HG03565 (cell line): ENCODE measurements around the gene BST2.
A peak's percentile ranks its signal among the peaks of the same experiment; 100 is the strongest.

Experiments
- ATAC-seq: cut with Tn5 transposase; IDR thresholded peaks from one replicate; pipeline ENCODE4 v1.9.1; 2021; ENCODE audit warnings: mild to moderate bottlenecking, moderate library complexity; ENCODE audit not compliant: unreplicated experiment

The BST2 gene

DNA sequence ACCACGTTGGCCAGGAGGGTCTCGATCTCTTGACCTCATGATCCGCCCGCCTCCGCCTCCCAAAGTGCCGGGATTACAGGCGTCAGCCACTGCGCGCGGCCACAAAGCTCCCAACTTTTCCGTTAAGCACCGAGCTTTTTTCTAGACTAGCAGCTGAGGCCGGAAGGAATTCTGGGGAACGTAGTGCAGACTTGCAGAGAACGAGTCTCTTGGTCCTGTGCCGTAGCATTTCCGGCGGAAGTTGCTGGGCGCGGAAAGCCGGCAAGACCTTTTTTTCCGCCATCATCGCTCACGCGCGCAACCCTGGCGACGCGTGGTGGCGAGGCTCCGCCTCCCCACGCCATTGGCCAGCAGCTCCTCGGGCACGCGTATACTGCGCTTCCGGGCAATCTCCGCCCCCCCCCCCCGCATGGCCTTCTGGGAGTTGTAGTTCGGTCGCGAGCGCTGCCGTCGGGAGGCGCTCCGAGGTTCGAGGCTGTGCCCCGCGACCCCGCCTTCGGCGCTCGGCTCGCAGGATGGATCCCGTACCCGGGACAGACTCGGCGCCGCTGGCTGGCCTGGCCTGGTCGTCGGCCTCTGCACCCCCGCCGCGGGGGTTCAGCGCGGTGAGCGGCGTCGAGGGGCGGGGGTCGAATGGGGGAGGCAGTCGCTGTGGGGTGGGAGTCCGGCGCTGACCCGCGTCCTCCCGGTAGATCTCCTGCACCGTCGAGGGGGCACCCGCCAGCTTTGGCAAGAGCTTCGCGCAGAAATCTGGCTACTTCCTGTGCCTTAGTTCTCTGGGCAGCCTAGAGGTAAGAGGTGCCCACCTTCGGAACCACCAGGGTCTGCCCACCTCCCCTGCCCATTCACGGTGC is 14.4 kb upstream of the BST2 start, which contains the start of gene MVB12A:
Gene MVB12A (plus strand): TSS at position 427 of the 854 bp plus-strand sequence. CDS start 89 bp downstream, at position 516.
- ATAC-seq = peak; percentile 78

DNA sequence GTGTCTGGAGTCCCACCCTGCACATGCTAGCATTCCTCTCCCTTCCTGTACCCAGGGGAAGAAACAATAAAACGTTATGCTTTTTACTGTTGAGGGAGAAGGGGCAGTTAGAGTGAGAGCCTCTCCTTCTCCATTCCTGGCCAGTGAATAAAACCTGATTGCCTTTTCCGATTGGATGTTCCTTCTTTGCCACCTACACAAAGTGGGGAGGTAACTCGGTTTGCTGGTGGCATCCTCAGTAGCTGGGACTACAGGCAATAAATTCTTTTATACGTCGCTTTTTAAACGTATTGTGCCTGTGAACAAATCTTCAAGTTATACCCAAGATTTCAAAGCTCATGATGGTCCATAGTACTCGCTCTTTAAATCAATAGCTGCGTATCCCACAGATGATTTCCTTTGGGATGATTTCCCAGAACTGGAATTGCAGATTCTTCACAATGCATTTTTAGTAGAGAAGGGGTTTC is 13.8 kb upstream of the BST2 start:
- no peak for ATAC-seq

DNA sequence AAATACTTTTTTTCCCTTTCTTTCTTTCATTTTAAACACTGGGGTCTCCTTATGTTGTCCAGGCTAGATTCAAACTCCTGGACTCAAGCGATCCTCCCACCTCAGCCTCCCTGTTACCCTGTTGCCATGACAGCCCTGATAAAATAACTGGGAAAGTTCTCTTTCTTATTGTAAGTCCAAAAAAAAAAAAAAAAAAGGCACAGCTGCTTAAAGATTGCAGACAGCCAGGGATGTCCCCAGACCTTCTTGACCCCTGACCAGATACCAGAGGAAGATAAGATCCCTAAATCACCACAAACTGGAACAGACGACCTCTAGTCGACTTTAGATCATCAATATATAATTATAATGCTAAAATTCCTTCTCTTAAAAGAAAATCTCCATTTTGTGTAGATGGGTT is 13.3 kb upstream of the BST2 start:
- no peak for ATAC-seq

DNA sequence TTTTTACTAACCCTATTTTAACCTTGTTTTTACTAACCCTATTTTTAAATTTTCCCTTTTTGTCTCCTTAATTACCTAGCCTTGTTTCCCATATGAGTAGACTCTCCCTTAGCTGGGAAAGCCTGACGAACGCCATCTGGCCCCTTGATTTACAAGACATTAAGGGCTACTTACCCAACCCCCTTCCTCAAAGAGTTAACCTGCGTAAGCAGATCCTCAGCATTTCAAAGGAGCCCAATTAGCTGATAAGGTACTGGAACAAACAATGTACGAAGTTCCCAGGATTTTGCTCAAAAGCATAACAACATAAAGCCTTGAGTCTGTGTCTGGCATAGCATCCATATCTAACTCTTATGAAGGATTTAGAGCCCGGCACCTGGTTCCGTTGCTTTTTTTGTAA is 9.7 kb upstream of the BST2 start:
- no peak for ATAC-seq

DNA sequence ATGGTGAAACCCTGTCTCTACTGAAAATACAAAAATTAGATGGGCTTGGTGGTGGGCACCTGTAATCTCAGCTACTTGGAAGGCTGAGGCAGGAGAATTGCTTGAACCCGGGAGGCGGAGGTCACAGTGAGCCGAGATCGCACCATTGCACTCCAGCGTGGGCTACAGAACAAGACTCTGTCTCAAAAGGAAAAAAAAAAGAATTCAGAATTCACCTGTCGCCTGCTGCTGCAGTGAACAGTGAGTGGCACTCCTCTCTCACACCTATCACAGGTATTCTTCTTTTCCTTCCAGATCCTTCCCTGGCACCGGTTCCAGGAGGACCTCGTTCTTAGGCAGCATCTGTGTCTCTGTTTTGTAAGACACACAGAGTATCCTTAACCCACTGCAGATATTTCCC is 8.7 kb upstream of the BST2 start:
- no peak for ATAC-seq

DNA sequence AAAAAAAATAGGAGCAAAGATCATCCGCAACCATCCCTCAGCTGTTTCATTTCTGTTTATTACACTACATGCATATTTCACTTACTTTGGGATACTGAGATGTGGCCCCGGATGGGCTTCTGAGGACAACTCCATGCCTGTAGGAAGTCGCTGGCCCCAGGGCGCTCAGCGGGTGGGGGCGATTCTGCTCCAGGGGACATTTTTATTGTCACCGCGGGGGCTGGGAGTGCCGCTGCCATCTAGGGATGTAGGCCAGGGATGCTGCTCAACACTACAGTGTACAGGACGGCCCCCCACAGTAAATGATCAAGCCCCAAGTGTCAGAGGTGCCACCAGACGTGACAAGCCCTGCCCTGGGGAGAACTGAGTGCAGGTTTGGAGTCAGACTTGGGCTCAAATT is 6.4 kb upstream of the BST2 start:
- no peak for ATAC-seq

DNA sequence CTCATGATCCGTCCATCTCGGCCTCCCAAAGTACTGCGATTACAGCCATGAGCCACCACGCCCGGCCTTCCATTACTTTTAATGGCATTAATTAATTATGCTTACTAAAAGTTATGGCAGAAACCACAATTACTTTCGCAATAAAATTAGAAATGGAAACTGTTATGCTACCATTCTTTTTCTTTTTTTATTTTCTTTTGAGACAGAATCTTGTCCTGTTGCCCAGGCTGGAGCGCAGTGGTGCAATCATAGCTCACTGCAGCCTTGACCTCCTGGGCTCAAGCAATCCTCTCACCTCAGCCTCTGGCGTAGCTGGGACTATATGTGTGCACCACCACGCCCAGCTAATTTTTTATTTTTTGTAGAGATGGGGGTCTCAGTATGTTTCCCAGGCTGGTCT is 4.6 kb upstream of the BST2 start:
- no peak for ATAC-seq

DNA sequence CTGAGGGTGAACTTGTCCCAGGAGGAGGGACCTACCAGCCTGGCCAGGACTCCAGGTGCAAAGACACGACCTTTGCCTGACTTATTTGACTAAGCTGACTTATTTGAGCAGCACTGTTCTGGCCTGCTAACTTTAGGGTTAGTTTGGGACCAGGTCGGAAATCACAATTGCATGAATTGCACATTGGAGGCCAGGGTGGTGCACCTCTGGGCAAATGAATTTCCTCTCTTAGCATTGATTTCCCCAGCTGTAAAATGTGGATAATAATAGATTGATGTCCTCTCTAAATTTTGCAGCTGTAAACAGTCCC is 1.4 kb upstream of the BST2 start:
- ATAC-seq = no peak

DNA sequence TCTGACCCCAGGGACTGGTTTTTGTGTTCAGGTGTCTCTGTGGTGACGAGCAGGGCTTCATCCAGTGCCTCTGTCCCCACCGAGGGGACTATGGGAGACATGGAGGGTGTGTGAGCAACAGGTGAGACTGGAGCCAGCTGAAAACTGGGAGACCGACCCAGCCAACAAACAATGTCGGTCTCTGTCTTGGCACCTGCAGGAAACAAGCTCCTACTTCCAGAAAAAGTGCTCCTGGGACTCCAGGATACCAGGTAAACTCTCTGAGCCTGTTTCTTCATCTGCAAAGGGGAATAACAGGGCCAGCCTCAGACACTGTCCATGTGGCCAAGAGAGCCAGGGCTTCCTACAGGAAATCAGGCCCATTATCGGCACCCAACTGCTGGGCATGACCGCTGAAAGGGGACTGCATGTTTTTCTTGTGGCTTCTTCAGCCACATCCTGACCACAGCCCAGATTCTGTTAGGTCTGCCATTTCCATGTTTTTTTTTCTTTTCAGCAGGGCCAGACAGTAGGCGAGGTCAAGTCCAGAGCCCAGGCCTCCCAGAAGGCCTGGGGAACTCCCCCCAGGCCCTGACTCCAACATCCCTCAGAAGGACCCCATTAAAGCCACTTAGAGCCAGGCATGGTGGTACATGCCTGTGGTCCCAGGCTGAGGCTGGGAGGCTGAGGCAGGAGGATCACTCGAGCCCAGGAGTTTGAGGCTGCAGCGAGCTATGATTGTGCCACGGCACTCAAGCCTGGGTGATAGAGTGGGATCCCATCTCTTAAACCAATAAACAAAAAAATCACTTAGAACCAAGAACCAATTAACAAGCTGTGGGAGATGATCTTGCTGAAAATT is 836 bp upstream of the BST2 start:
- ATAC-seq = peak; percentile 12

DNA sequence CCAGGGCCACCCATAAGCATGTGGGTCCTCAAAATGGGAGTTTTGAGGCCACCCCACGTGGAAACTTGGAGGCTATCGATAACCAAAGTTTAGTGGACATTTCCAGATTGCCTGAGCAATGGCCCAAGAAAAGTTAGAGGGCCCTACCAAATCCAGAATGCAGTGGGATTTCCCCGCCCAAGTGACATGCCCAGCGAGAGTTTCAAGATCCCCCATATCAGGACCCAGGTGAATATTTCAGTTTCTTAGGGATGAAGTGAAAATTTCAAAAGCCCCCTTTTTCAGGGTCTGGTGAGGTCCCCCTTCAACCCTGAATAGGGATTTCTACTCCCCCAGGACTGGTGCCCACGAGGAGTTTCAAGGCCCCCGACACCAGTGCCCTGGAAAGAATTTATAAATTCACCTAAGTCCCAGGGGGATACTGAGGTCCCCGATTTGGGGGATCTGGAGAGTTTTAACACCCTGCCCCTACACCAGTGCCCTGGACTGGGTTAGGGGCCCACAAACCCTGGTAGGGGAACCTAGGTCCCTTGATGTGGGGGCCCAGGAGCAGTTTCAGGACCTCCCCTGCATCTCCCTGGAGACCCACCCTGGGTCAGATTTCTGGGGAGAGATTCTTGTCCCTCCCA is 695 bp downstream of the BST2 start:
- no peak for ATAC-seq

DNA sequence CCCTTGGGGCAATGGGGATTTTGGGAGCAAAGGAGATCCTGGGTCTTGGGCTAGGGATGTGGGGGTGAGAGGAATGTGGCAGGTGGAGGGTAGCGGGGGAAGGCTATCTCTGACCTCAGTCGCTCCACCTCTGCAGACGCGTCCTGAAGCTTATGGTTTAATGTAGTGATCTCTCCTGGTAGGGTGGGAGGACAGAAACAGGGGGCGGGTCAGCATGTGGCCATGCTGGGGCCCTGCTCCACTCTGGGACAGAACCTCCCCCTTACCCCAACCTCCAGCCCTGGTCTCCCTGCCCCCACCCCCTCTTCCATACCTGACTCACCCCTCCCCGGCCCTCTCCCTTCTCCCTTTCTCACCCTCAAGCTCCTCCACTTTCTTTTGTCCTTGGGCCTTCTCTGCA is 1.4 kb downstream of the BST2 start:
- no peak for ATAC-seq

DNA sequence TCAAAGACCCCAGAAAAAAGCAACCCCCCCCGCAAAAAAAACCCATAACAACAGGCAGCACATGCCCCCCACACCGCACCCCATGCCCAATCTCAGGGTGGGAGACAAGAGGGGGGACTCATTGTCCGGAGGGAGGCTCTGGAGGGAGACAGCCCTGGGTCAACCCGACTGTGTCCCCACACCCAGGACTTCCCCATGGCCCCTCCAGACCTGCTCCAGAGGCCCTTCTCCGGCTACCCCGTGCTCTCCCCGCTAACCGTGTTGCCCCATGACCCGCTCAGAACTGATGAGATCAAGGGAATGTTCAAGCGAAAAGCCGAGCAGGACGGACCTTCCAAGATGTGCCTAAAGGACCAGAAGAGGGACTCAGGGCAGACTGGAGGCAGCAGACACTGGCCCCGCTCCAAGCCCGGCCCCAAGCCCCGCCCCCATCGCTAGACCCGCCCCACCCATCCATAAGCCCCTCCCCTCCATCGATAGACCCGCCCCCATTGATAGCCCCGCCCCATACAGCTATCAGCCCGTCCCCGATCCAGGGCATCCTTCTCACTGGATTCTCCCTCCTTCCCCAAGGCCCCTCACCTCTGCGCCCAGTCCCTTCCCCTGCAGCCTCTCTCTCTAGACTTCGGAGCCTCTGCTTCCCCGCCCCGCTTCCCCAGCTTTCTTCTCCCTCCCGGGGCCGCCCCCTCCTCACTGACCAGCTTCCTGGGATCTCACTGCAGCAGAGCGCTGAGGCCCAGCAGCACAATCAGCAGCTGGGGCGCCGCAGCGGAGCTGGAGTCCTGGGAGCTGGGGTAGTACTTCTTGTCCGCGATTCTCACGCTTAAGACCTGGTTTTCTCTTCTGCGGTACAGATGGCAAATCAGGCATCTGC is 2.2 kb downstream of the BST2 start:
- no peak for ATAC-seq

DNA sequence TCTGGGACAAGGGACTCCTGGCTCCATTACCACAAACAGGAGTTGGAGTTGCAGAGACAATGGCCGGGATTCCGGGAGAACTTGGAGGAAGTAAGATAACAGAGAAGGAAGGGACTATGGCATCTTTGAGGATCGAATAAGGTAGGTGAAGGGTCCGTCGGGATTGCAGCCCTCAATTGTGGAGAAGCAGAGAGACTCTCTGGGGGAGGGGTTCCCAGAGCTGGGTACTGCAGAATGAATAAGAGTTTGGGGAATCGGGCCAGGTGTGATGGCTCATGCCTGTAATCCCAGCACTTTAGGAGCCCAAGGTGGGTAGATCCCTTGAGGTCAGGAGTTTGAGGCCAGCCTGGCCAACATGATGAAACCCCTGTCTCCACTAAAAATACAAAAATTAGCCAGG is 3.8 kb downstream of the BST2 start:
- no peak for ATAC-seq

DNA sequence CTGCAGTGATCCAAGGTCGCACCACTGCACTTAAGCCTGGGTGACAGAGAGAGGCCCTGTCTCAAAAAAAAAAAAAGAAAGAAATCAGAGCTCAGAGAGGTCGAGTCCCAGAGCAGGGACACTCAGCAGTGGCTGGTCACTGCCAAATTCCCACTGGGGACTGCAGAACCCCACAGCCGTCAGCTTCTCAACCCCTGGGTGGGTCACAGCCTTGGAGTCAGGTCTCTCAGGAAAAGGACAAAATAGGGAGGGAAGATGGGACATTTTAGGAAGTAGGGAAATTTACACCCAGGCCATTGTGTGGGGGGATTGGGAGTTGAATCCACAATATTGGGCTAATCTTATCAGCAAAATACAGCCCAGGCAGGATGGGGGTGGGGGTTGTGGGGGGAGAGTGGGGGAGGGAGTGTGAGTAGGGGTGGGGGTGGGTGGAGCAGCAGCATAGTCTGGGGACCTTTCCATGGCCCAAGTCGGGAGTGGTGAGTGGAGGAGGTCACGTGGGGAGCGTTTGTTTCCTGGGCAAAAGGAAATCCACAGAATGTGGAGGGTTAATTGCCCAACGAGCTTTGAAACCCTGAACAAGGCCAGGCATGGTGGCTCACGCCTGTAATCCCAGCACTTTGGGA is 6.4 kb downstream of the BST2 start:
- no peak for ATAC-seq

DNA sequence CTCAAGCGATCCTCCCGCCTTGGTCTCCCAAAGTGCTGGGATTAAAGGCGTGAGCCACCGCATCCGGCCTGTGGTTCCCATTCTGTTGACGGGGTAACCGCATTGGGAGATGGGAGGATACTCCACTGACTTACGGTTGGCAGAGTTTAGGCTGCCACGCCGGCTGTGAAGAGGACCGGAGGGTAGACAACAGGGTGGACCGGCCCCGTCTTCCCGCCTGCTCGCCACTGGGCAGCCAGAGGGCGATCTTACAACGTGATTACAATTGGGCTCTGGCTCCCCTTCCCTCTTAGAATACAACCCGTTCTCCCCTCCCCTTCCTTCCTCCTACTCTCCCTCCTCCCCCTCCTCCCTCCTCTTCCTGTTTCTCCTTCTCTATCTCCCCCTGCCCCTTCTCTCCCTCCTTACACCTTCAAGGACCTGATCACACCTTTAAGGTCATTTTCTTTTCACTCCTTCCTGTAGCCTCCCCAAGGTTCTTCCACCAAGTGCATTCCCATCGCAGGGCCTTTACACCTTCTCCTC is 10.5 kb downstream of the BST2 start:
- ATAC-seq = no peak

DNA sequence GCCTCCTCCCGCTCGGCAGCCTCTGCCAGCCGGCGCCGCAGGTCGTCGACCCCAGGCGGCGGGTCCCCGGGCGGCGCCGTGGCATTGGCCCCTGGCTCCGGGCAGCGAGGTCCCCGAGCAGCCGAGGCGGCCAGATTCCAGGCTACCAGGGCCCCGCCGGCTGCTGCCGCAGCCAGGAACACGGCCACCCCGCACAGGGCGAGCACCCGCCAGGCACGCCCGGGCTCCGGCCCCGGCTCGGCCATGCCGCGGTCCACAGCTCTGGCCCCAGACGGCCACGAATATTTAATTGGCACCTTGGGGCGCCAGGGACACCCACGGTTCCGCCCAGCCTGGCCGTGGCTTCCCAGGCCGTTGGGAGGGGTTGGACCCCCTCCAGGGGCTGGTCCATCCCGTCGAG is 11.5 kb downstream of the BST2 start, which contains the start of gene CCDC194:
Gene CCDC194 (minus strand): TSS at position 283 of the 400 bp plus-strand sequence. CDS start 38 bp downstream, at position 245.
- ATAC-seq = no peak

DNA sequence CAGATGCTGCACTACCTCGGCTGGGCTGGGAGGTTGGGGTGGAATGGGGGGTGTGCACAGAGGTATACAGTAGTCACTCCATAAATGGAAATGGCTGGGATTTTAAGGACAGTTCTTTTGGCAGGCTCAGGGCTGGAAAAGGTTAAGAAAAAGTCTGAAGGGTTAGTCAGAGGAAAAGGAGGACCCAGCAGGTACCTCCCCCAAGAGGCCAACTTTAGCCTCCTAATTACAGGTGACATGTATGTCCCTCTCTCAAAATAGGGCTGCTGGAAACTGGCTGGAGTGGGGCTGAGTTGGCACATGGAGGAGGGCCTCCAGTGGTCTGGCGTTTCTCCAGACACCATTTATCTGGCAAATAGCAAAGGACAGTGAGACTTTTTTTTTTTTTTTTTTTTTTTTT is 12.4 kb downstream of the BST2 start:
- no peak for ATAC-seq

DNA sequence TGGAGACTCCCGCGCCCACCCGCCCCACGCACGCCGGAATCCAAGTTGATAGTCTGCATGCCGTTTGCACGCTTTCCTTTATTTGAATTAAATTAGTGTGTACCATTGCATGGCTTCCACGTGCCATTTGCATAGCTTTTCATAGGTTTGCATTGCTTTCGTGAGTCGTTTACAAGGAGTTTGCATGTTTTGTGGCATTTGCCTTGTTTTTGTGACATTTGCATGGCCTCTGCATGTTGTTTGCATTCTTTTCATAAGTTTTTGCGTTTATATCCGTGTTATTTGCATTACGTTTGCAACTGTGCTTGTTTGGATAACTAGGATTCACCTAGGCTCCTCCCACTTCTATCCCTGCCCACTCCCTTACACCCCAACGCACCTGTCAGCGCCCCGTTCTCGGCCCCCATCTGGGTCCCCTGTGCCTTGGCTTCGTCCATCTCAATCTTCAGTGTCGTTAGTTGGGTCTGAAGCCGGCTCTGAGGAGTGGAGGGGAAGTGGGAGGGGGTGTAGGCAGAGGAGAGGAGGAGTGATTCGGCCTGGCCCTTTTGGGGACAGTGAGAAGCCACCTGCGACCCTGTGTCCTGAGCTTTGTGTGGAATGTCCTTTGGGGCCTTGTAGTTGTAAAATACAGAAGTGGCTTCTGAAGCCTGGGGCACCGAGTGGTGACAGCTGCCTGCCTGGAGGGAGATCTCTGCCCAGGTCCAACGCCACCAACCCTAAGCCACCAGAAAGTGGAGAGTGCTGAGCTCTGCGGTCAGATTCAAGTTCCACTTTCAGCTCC is 13.9 kb downstream of the BST2 start:
- ATAC-seq = no peak
